GM23248 (cell line): ENCODE results near the gene SAMD8.

Experiments
- EZH2 ChIP-seq: fragments of 200-600 bp; sonication (generic); IDR thresholded peaks from 2 replicates; pipeline ENCODE4 v1.6.1; 2018; ENCODE audit warnings: antibody characterized with exemption, mild to moderate bottlenecking; ENCODE audit not compliant: insufficient read depth, poor library complexity, severe bottlenecking
- EZH2phosphoT487 ChIP-seq: fragments of 200-600 bp; sonication (generic); IDR thresholded peaks from 2 replicates; pipeline ENCODE4 v1.6.1; 2018; ENCODE audit warnings: antibody characterized with exemption, moderate library complexity, mild to moderate bottlenecking, low read depth; ENCODE audit not compliant: insufficient read depth

DNA sequence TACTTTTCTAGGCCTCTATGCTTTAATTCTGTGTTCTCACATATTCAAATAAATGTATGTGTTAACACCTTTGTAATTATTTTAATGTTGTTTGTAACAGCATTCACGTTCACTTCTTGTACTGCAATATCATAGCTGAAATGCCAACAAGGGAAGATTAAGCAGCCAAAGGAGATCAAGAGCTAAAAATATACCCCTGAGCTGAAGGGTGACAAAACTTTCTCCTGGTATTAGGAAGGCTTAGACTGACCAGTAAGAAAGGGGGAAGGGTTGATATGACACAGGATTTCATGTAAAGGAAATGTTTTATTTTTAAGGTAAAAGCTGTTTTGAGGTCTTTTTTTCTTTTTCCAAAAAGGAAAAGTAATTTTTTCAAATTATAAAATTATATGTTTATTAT lies 58.8 kb downstream of the SAMD8 start:
- TF ChIP-seq EZH2phosphoT487 (no peak), EZH2 (no peak)
